Right hindlimb (tissue), 1 donor: ENCODE data around the gene IL17D.

Experiments
- DNase-seq: peaks from one replicate; pipeline ENCODE4 v3.0.0-alpha.2; 2018

Gene IL17D

GRCh38 chr13:20696073-20696472, 7.4 kb upstream of the IL17D start:
- DNase-seq = no peak

GRCh38 chr13:20699715-20700114, 3.8 kb upstream of the IL17D start:
- no peak for DNase-seq

GRCh38 chr13:20700288-20700687, 3.2 kb upstream of the IL17D start:
- no peak for DNase-seq

- no peak for DNase-seq
Observed at GRCh38 chr13:20701461-20701860, 2.0 kb upstream of the IL17D start.

GRCh38 chr13:20702530-20702914, 977 bp upstream of the IL17D start:
- no peak for DNase-seq

GRCh38 chr13:20703780-20704458, 420 bp downstream of the IL17D start:
- DNase-seq = peak; percentile 86

- peak; percentile 30 for DNase-seq
Observed at GRCh38 chr13:20704459-20705069, 1.1 kb downstream of the IL17D start.

GRCh38 chr13:20706661-20707060, 3.2 kb downstream of the IL17D start:
- DNase-seq = peak; percentile 18

- no peak for DNase-seq
Observed at GRCh38 chr13:20708216-20708615, 4.7 kb downstream of the IL17D start.

GRCh38 chr13:20709369-20709768, 5.9 kb downstream of the IL17D start:
- DNase-seq = no peak

GRCh38 chr13:20709782-20710181, 6.3 kb downstream of the IL17D start:
- DNase-seq = no peak

- DNase-seq = no peak
Observed at GRCh38 chr13:20711301-20712044, 8.0 kb downstream of the IL17D start.

- no peak for DNase-seq
Observed at GRCh38 chr13:20713014-20713376, 9.5 kb downstream of the IL17D start.

- no peak for DNase-seq
Observed at GRCh38 chr13:20713751-20714150, 10.3 kb downstream of the IL17D start.

GRCh38 chr13:20714161-20714560, 10.7 kb downstream of the IL17D start:
- peak; percentile 69 for DNase-seq

- DNase-seq = peak; percentile 96
Observed at GRCh38 chr13:20714563-20715329, 11.2 kb downstream of the IL17D start.

- no peak for DNase-seq
Observed at GRCh38 chr13:20715330-20715712, 11.8 kb downstream of the IL17D start.

- no peak for DNase-seq
Observed at GRCh38 chr13:20716951-20717350, 13.5 kb downstream of the IL17D start.

- no peak for DNase-seq
Observed at GRCh38 chr13:20717581-20718542, 14.4 kb downstream of the IL17D start.

- DNase-seq = no peak
Observed at GRCh38 chr13:20718958-20719566, 15.6 kb downstream of the IL17D start.

GRCh38 chr13:20719783-20720182, 16.3 kb downstream of the IL17D start:
- no peak for DNase-seq

- no peak for DNase-seq
Observed at GRCh38 chr13:20720499-20720898, 17.0 kb downstream of the IL17D start.
